Muscle of leg (tissue), 11 donors: ENCODE results near the gene PPP2R5C. TPM values are rescaled to one million over a fixed set of nuclear protein-coding genes. Genes with fewer than 3 reads are reported as not detected.

Experiments
- DNase-seq: peaks from one replicate; pipeline ENCODE4 v3.0.0; 2013
- H3K27ac ChIP-seq: one replicate; pipeline ENCODE4 v1.5.1; 2013; ENCODE audit warnings: mild to moderate bottlenecking, low read length, control low read depth
- H3K27me3 ChIP-seq: one replicate; pipeline ENCODE4 v1.6.1; 2013; ENCODE audit warnings: low read length; ENCODE audit not compliant: control insufficient read depth, insufficient read depth
- H3K36me3 ChIP-seq: one replicate; pipeline ENCODE4 v1.6.1; 2013; ENCODE audit warnings: low read length; ENCODE audit not compliant: control insufficient read depth, insufficient read depth
- H3K4me1 ChIP-seq: one replicate; pipeline ENCODE4 v1.6.1; 2013; ENCODE audit warnings: low read length; ENCODE audit not compliant: control insufficient read depth, insufficient read depth
- H3K4me3 ChIP-seq: one replicate; pipeline ENCODE4 v1.5.1; 2013; ENCODE audit warnings: low read length, control low read depth
- H3K9me3 ChIP-seq: replicated peaks from 2 replicates; pipeline ENCODE4 v1.6.1; 2013; ENCODE audit warnings: low read depth, low read length; ENCODE audit not compliant: control insufficient read depth
- WGBS: methylation state at CpG from one replicate; pipeline ENCODE4 v1.1.5; 2013; ENCODE audit warnings: missing lambda C conversion rate; ENCODE audit not compliant: insufficient coverage; 5-methylcytosine and 5-hydroxymethylcytosine counted together
- polyA plus RNA-seq, 8 donors: library from polyadenylated mRNA; unstranded; fragments of 120-200 nt; gene quantifications; one replicate each; pipeline versions ENCODE4 v1.2.1 to v1.2.3, GENCODE V29; 2013; ENCODE audit warnings: inconsistent platforms in 1 of 8, low replicate concordance in 1 of 8; ENCODE audit not compliant: insufficient read length in 8 of 8, insufficient read depth in 1 of 8
- total RNA-seq: library from RNA; stranded (reverse); fragments of 120-200 nt; gene quantifications from one replicate; pipeline ENCODE4 v1.2.4, GENCODE V29; 2013

PPP2R5C gene
- total and polyA plus RNA-seq, 9 donors, result 56.9 to 79.7 (median 65.9) TPM

DNA sequence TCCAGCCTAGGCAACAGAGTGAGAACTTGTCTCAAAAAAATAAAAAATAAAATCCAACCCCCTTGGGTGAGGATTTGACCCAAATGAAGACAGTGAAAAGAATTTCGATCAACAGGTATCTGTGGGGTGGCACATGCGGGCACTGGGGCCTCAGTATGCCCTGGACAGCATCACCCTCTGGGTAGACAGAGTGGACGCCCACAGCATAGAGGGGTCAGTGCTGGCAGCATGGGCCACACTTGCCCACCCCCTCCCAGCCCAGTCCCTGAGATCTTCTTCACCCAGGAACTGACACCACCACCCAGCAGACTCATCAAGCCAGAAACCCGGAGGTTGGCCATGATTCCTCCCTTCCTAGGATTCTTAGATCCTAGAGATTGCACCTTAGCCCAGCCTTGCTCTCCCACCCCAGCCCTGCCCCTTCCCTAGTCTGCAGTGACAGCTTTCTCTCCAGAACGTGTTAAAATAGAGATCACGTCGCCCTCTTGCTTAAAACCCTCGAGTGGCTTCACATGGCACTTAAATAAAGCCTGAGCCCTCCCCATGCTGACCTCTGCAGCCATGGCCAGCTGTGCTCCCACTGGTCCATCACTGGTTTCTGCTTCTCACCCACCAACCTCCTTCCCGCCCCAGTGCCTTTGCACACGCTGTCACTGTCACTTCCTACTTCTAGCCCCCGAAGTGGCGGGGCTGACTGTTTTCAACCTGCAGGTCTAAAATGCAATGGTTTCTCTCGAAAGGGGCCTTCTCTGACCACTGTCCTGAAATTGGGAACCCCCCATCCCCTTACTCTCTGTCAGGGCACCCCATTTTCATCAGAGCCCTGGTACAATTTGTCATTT is 176.6 kb downstream of the PPP2R5C start:
- WGBS, result 62% methylated on average over 12 of the region's 13 CpGs

GRCh38 chr14:101939646-101940170 is 178.2 kb downstream of the PPP2R5C start:
- H3K36me3 ChIP-seq, result no peaks in the 10 kb centered on the region
- H3K27me3 ChIP-seq, result peaks cover 10% of the 10 kb centered on the region
- H3K4me1 ChIP-seq, result no peaks in the 10 kb centered on the region
- no peak overlapping the region for H3K27ac ChIP-seq
- WGBS, result 100% methylated on average over 1 of the region's 5 CpGs
- no peaks in the 10 kb centered on the region for H3K9me3 ChIP-seq
- no peak overlapping the region for H3K4me3 ChIP-seq
- no peak for DNase-seq

More for the DNA sequence above, 176.6 kb downstream of the PPP2R5C start:
- H3K36me3 ChIP-seq, result no peaks in the 10 kb centered on the region
- H3K4me1 ChIP-seq, result no peaks in the 10 kb centered on the region
- no peaks in the 10 kb centered on the region for H3K9me3 ChIP-seq
- H3K27me3 ChIP-seq, result peaks cover 10% of the 10 kb centered on the region
- DNase-seq, result no peak
- no peak overlapping the region for H3K4me3 ChIP-seq
- H3K27ac ChIP-seq, result no peak overlapping the region

GRCh38 chr14:101944451-101944850 is 182.9 kb downstream of the PPP2R5C start:
- no peak overlapping the region for H3K27ac ChIP-seq
- H3K9me3 ChIP-seq, result no peaks in the 10 kb centered on the region
- H3K4me1 ChIP-seq, result peaks cover 16% of the 10 kb centered on the region
- WGBS, result 100% methylated on average over 2 of the region's 5 CpGs
- H3K36me3 ChIP-seq, result no peaks in the 10 kb centered on the region
- DNase-seq, result no peak
- peaks cover 13% of the 10 kb centered on the region for H3K27me3 ChIP-seq
- H3K4me3 ChIP-seq, result no peak overlapping the region

GRCh38 chr14:101945171-101945570 is 183.7 kb downstream of the PPP2R5C start:
- Histone ChIP-seq H3K36me3 (no peaks in the 10 kb centered on the region), H3K4me3 (no peak overlapping the region), H3K27ac (no peak overlapping the region), H3K4me1 (peaks cover 16% of the 10 kb centered on the region), H3K27me3 (peaks cover 13% of the 10 kb centered on the region), H3K9me3 (no peaks in the 10 kb centered on the region)
- DNase-seq, result no peak
- 20% methylated on average over 1 of the region's 5 CpGs for WGBS

DNA sequence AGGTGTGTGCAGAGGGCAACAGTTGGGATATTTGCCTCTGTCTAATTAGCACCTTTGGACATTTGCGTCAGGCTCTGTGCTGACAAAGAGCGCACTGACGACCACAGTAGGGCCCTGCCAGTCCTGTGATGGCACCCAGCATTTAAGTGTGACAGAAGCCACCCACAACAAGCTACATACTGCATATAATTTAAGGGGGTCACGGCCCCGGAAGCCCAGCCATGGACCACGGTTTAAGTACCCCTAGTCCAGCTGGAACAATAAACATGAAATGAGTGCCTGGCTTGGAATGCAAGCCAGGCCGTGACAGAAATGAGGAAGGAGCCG is 186.0 kb downstream of the PPP2R5C start:
- Histone ChIP-seq H3K27ac (peak overlapping the region; percentile 100), H3K36me3 (no peaks in the 10 kb centered on the region), H3K4me3 (peak overlapping the region; percentile 99), H3K9me3 (no peaks in the 10 kb centered on the region), H3K4me1 (peaks cover 16% of the 10 kb centered on the region), H3K27me3 (peaks cover 12% of the 10 kb centered on the region)
- no peak for DNase-seq
- WGBS, result 0% methylated on average over 4 of the region's 8 CpGs

GRCh38 chr14:101947904-101948665 is 186.6 kb downstream of the PPP2R5C start:
- H3K27ac ChIP-seq, result peak overlapping the region; percentile 100
- peak; percentile 100 for DNase-seq
- H3K27me3 ChIP-seq, result peaks cover 9% of the 10 kb centered on the region
- H3K4me3 ChIP-seq, result peak overlapping the region; percentile 99
- no peaks in the 10 kb centered on the region for H3K36me3 ChIP-seq
- WGBS, result under 1% methylated on average over 53 of the region's 53 CpGs
- peaks cover 16% of the 10 kb centered on the region for H3K4me1 ChIP-seq
- no peaks in the 10 kb centered on the region for H3K9me3 ChIP-seq

DNA sequence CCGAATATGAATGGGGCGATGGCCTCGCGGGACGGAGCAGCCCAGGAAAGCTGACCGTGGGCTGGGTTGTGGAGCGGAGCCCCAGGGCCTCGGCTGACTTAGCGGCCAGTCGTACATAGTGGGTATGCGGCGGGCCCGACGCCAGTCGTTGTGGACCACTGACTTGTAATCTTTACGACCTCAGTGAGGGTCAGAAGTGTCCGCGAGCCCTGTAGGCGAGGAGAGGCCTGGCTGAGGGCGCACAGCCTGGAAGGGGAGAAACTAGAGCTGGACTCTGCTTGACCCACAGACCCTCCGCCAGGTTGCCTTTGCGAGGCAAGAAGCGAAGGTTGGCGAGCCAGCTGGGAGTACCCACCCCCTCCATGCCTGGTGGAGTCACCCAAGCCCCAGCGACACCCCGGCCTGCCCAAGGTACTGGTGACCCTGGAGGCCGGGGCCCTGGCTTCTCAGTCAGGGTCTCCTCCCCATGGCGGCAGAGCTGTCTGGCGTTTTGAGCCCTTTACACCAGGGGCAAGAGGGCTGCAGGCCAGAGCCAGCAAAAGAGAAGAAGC is 187.2 kb downstream of the PPP2R5C start:
- DNase-seq, result no peak
- Histone ChIP-seq H3K36me3 (no peaks in the 10 kb centered on the region), H3K9me3 (no peaks in the 10 kb centered on the region), H3K4me1 (peaks cover 16% of the 10 kb centered on the region), H3K4me3 (peak overlapping the region; percentile 99), H3K27me3 (peaks cover 9% of the 10 kb centered on the region), H3K27ac (peak overlapping the region; percentile 99)
- 13% methylated on average over 24 of the region's 29 CpGs for WGBS

DNA sequence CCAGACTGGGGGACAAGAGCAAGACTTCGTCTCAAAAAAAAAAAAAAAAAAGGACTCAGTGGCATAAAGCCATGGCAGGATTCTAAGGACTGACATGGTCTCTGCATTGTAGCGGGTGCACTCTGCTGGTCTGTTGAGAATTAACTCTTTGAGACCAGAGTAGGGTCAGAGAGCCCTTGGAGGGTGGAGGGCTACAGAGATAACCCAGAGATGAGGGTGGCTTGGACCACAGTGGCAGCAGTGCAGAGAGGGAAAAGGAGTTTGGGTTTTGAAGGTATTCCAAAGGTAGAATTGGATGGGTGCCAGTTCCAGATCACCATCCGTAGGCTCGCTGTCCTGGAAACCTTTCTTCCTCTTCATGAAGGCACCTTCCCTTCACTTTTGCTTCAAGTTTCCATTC is 188.6 kb downstream of the PPP2R5C start:
- DNase-seq, result no peak
- H3K4me1 ChIP-seq, result peaks cover 16% of the 10 kb centered on the region
- H3K9me3 ChIP-seq, result no peaks in the 10 kb centered on the region
- 45% methylated on average over 2 of the region's 4 CpGs for WGBS
- no peak overlapping the region for H3K27ac ChIP-seq
- no peak overlapping the region for H3K4me3 ChIP-seq
- H3K36me3 ChIP-seq, result no peaks in the 10 kb centered on the region
- H3K27me3 ChIP-seq, result peaks cover 9% of the 10 kb centered on the region

- H3K27ac ChIP-seq, result no peak overlapping the region
- H3K36me3 ChIP-seq, result no peaks in the 10 kb centered on the region
- no peaks in the 10 kb centered on the region for H3K9me3 ChIP-seq
- H3K4me1 ChIP-seq, result peaks cover 16% of the 10 kb centered on the region
- DNase-seq, result no peak
- H3K4me3 ChIP-seq, result no peak overlapping the region
- WGBS, result 75% methylated on average over 1 of the region's 4 CpGs
- peaks cover 9% of the 10 kb centered on the region for H3K27me3 ChIP-seq
Measured at GRCh38 chr14:101950516-101951215, 189.2 kb downstream of the PPP2R5C start.
